Aortic smooth muscle cell (primary cell): Measurements from ENCODE around the gene CD28. TPM values are rescaled to one million over a fixed set of nuclear protein-coding genes. Genes with fewer than 3 reads are reported as not detected.

ENCODE experiments used
- total RNA-seq: library from RNA; depleted of rRNA; stranded (reverse); fragments of >200 nt; gene quantifications from 2 replicates; pipeline ENCODE4 v1.2.3, GENCODE V29; 2014

CD28 gene
- under 0.01 TPM in 1 of 2 replicates, not detected in the other for total RNA-seq

DNA sequence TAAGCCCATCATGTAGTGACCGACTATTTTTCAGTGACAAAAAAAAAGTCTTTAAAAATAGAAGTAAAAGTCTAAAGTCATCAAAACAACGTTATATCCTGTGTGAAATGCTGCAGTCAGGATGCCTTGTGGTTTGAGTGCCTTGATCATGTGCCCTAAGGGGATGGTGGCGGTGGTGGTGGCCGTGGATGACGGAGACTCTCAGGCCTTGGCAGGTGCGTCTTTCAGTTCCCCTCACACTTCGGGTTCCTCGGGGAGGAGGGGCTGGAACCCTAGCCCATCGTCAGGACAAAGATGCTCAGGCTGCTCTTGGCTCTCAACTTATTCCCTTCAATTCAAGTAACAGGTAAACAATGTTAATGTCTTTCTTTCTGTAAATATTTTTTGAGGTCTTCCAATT lies at the start of gene CD28:
Gene CD28 (plus strand): TSS at position 237 of the 400 bp plus-strand sequence. CDS start 58 bp downstream, at position 295.

Other genes starting within 250 kb of the CD28 start
- gene RAPH1, start 171.3 kb upstream of the CD28 start, total RNA-seq, result 15.9 and 19.4 TPM in 2 replicates
- gene CTLA4, start 161.1 kb downstream of the CD28 start, total RNA-seq, result not detected in 2 replicates
- not detected in 2 replicates for gene ICOS, start 230.1 kb downstream of the CD28 start, total RNA-seq